Measurements from ENCODE around the gene TRIM37. TPM values are rescaled to one million over a fixed set of nuclear protein-coding genes. Genes with fewer than 3 reads are reported as not detected.

Gene TRIM37
- total and polyA plus RNA-seq, 4 donors: 5.4 to 12.9 (median 8.1) TPM

GRCh38 chr17:58968426-58969061 is 138.1 kb downstream of the TRIM37 start (continued):
- TF ChIP-seq ZBTB33 (IDR thresholded peaks at IDR 0.05): no peak
- no peak for TF ChIP-seq TAF1 (conservative IDR thresholded peaks at IDR 0.05)
- no peak for TF ChIP-seq REST (IDR thresholded peaks at IDR 0.05)

GRCh38 chr17:58966208-58966607 is 140.5 kb downstream of the TRIM37 start:
- Histone ChIP-seq H3K27ac (ENCODE audit: low read depth in 1 of 2, low read length in 2 of 2) (no peak overlapping the region), H3K4me1 (ENCODE audit: control insufficient read depth in 4 of 4, insufficient read depth in 4 of 4, low read length in 3 of 4) (peaks cover 0 to 7% (median 2%) of the 10 kb centered on the region in 4 donors), H3K27me3 (ENCODE audit: control insufficient read depth in 4 of 4, insufficient read depth in 4 of 4, low read length in 3 of 4) (no peaks in the 10 kb centered on the region), H3K9ac (ENCODE audit: low read depth in 1 of 2, low read length in 2 of 2) (no peak overlapping the region), H3K36me3 (ENCODE audit: control insufficient read depth in 4 of 4, insufficient read depth in 3 of 4, low read depth in 1 of 4, low read length in 3 of 4) (no peaks in the 10 kb centered on the region), H3K4me3 (ENCODE audit: low read depth in 1 of 3, low read length in 3 of 3) (no peak overlapping the region), H3K9me3 (ENCODE audit: control insufficient read depth in 4 of 4, low read length in 3 of 4) (no peaks in the 10 kb centered on the region)
- TF ChIP-seq FOXA1 (IDR thresholded peaks at IDR 0.05) (no peak), CTCF (IDR thresholded peaks at IDR 0.05; ENCODE audit: low read depth, low read length, missing input control) (no peak), HNF4G (IDR thresholded peaks at IDR 0.05) (no peak), YY1 (IDR thresholded peaks at IDR 0.05) (no peak), GABPA (IDR thresholded peaks at IDR 0.05 in 1 of 2, conservative IDR thresholded peaks at IDR 0.05 in 1 of 2) (no peak), REST (IDR thresholded peaks at IDR 0.05) (no peak), FOXA2 (IDR thresholded peaks at IDR 0.05) (no peak)
- WGBS: 97% methylated on average over 3 of the region's 3 CpGs
- no peak for DNase-seq (ENCODE audit: low spot score)

All from liver (tissue), 9 donors.